NB4 (cell line): ENCODE data around the gene LCORL.

ENCODE experiments used
- CTCF ChIP-seq: IDR thresholded peaks from one replicate; pipeline ENCODE4 v1.5.1; 2012; ENCODE audit warnings: low read depth, low read length
- MAX ChIP-seq: IDR thresholded peaks from 2 replicates; pipeline ENCODE4 v1.6.1; 2011; ENCODE audit warnings: low read depth, low read length
- MYC ChIP-seq: IDR thresholded peaks from 2 replicates; pipeline ENCODE4 v1.6.1; 2011; ENCODE audit warnings: low read depth, low read length
- POLR2A ChIP-seq: IDR thresholded peaks from 2 replicates; pipeline ENCODE4 v1.6.1; 2011; ENCODE audit warnings: mild to moderate bottlenecking; ENCODE audit not compliant: insufficient read length; ENCODE audit errors: extremely low read depth

GRCh38 chr4:17934286-17934685, 87.3 kb downstream of the LCORL start:
- TF ChIP-seq CTCF (no peak), MYC (no peak), MAX (no peak), POLR2A (no peak)
